ENCODE data around the gene MOGAT3.

MOGAT3 gene

DNA sequence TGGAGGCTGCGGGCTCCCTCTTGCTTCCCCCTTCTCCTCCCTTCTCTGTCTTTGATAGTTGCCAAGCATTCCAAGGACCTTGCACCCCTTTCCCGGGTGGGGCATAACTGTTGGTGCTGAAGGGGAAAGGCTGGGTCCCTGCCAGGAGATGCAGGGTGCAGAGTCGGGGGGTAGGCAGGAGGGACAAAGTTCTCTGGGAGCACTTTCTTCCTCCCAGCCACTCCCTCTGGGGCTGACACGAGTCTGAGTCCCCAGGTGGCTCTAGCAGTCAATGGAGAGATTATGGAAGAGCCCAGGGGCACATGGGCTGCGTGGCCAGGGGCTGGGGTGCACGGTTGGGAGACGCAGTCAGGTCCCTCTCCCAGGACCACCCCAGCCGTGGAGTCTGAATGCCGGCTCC lies 34.7 kb upstream of the MOGAT3 start:
- Histone ChIP-seq H3K4me2 (ENCODE audit: insufficient read depth, low read length, poor library complexity, severe bottlenecking) (no peak overlapping the region), H3K4me3 (ENCODE audit: low read length in 2 of 2) (no peak overlapping the region), H2BK12ac (ENCODE audit: low read length) (no peak overlapping the region), H3K27ac (replicated peaks; ENCODE audit: low read length) (no peak overlapping the region), H2AK5ac (ENCODE audit: low read depth, low read length) (no peak overlapping the region), H3K14ac (ENCODE audit: low read length) (no peak overlapping the region), H3K18ac (ENCODE audit: low read length) (no peak overlapping the region), H3K4ac (ENCODE audit: low read length) (no peak overlapping the region), H2BK15ac (ENCODE audit: low read length) (no peak overlapping the region), H3K36me3 (replicated peaks in 1 of 2; ENCODE audit: control insufficient read depth in 2 of 2, insufficient read depth in 2 of 2, low read length in 2 of 2) (peaks cover 15 to 31% of the 10 kb centered on the region in 2 donors), H2BK120ac (ENCODE audit: low read depth, low read length) (no peak overlapping the region), H3K23ac (ENCODE audit: low read depth, low read length, poor library complexity) (no peak overlapping the region), H2BK5ac (ENCODE audit: low read length) (no peak overlapping the region), H3K4me1 (ENCODE audit: control insufficient read depth in 2 of 2, insufficient read depth in 1 of 2, low read depth in 1 of 2, low read length in 2 of 2) (peaks cover 2 to 3% of the 10 kb centered on the region in 2 donors), H3K9ac (ENCODE audit: low read depth, low read length, poor library complexity) (no peak overlapping the region), H3K9me3 (replicated peaks in 1 of 2; ENCODE audit: control insufficient read depth in 2 of 2, insufficient read depth in 1 of 2, low read depth in 1 of 2, low read length in 2 of 2) (no peaks in the 10 kb centered on the region), H3K27me3 (ENCODE audit: control insufficient read depth in 3 of 3, insufficient read depth in 3 of 3, low read depth in 1 of 3, low read length in 3 of 3) (peaks cover 0 to 3% (median 0%) of the 10 kb centered on the region in 3 experiments), H4K8ac (ENCODE audit: low read depth, low read length) (no peak overlapping the region), H2AFZ (ENCODE audit: low read length) (no peak overlapping the region), H3K79me1 (ENCODE audit: low read depth, low read length) (peaks cover 4% of the 10 kb centered on the region), H4K91ac (ENCODE audit: low read depth, low read length, poor library complexity) (no peak overlapping the region)
- no peak for DNase-seq (ENCODE audit: low spot score)
- WGBS, 2 donors (ENCODE audit: extremely low coverage in 2 of 2, insufficient read length in 2 of 2, insufficient replicate concordance in 1 of 2) = no CpG with 5 or more reads among the region's 9 CpGs

DNA sequence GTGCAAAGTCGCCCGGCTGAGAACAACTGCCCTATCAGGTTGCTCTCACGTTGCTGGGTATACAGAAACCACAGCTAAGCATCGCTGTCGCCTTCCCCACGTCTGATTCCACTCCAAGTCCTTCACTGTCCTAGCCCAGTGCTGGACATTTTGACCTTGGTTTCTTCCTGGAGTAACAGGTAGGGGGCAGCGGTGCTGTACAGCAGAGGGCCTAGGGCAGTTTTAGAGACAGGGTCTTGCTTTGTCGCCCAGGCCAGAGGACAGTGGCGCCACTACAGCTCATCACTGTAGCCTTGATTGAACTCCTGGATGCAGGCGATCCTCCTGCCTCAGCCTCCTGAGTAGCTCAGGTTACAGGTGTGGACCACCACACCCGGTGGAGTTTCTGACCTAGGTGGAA lies 34.2 kb upstream of the MOGAT3 start:
- Histone ChIP-seq H3K36me3 (replicated peaks in 1 of 2; ENCODE audit: control insufficient read depth in 2 of 2, insufficient read depth in 2 of 2, low read length in 2 of 2) (peaks cover 14 to 26% of the 10 kb centered on the region in 2 donors), H2BK12ac (ENCODE audit: low read length) (no peak overlapping the region), H3K27ac (replicated peaks; ENCODE audit: low read length) (no peak overlapping the region), H3K4ac (ENCODE audit: low read length) (no peak overlapping the region), H3K9ac (ENCODE audit: low read depth, low read length, poor library complexity) (no peak overlapping the region), H2AK5ac (ENCODE audit: low read depth, low read length) (no peak overlapping the region), H4K8ac (ENCODE audit: low read depth, low read length) (no peak overlapping the region), H2BK5ac (ENCODE audit: low read length) (no peak overlapping the region), H2BK15ac (ENCODE audit: low read length) (no peak overlapping the region), H3K14ac (ENCODE audit: low read length) (peak overlapping the region; percentile 17), H3K4me3 (ENCODE audit: low read length in 2 of 2) (no peak overlapping the region), H2AFZ (ENCODE audit: low read length) (no peak overlapping the region), H2BK120ac (ENCODE audit: low read depth, low read length) (no peak overlapping the region), H3K4me1 (ENCODE audit: control insufficient read depth in 2 of 2, insufficient read depth in 1 of 2, low read depth in 1 of 2, low read length in 2 of 2) (peaks cover 2 to 3% of the 10 kb centered on the region in 2 donors), H3K79me1 (ENCODE audit: low read depth, low read length) (peaks cover 4% of the 10 kb centered on the region), H3K9me3 (replicated peaks in 1 of 2; ENCODE audit: control insufficient read depth in 2 of 2, insufficient read depth in 1 of 2, low read depth in 1 of 2, low read length in 2 of 2) (no peaks in the 10 kb centered on the region), H4K91ac (ENCODE audit: low read depth, low read length, poor library complexity) (no peak overlapping the region), H3K18ac (ENCODE audit: low read length) (no peak overlapping the region), H3K4me2 (ENCODE audit: insufficient read depth, low read length, poor library complexity, severe bottlenecking) (no peak overlapping the region), H3K23ac (ENCODE audit: low read depth, low read length, poor library complexity) (no peak overlapping the region), H3K27me3 (ENCODE audit: control insufficient read depth in 3 of 3, insufficient read depth in 3 of 3, low read depth in 1 of 3, low read length in 3 of 3) (peaks cover 0 to 3% (median 0%) of the 10 kb centered on the region in 3 experiments)
- DNase-seq (ENCODE audit: low spot score) = no peak
- no CpG with 5 or more reads among the region's 11 CpGs for WGBS, 2 donors (ENCODE audit: extremely low coverage in 2 of 2, insufficient read length in 2 of 2, insufficient replicate concordance in 1 of 2)

DNA sequence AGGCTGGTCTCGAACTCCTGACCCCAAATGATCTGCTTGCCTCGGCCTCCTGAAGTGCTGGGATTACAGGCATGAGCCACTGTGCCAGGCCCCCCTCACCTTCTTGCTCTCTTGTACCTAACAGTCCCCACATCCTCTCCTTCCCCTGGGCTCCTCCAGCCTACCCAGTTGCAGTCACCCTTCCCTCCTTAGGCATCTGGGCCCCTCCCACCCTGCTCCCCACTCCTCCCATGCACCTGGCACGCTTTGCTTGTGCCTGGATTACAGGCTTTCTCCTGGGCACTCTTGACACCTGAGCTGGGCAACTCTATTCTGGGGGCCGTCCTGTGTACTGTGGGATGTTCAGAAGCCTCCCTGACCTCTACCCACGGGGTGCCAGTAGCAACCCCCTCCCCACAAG lies 33.8 kb upstream of the MOGAT3 start:
- H2BK15ac ChIP-seq (ENCODE audit: low read length) = no peak overlapping the region
- H3K4ac ChIP-seq (ENCODE audit: low read length) = no peak overlapping the region

DNA sequence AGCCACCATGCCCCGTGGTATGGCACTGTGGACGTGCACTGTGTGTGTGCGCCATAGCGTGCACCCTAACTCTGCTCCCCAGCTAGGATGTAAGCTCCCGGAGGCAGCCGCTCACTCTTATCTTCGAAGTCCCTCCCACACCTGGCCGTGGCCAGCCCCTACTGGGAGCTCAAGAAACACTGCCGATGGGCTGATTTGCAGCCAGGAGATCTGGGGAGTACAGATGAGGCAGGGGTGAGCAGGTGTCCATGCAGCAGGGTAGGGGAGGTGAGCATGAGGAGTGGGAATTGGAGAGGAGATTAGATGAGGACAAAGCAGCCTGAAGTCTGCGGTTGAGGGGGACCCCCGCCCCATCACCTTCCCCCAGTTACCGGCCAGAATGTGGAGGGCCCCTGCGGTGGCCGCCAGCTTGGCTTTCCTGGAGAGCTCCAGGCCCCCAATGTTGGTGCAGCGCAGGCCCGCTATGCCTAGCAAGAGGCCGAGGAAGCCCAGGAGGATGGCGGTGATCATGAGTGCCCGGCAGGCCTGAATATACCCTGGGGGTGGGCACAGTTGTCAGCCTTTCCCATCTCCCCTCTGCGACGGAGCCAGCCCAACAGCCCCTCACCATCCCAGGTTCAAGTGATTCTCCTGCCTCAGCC lies 33.2 kb upstream of the MOGAT3 start:
- no peak overlapping the region for H2BK120ac ChIP-seq (ENCODE audit: low read depth, low read length)
- H3K4ac ChIP-seq (ENCODE audit: low read length) = no peak overlapping the region
- no peak overlapping the region for H2AFZ ChIP-seq (ENCODE audit: low read length)
- no peak overlapping the region for H2AK5ac ChIP-seq (ENCODE audit: low read depth, low read length)
- H3K4me3 ChIP-seq (ENCODE audit: low read length in 2 of 2) = no peak overlapping the region
- no peak overlapping the region for H3K4me2 ChIP-seq (ENCODE audit: insufficient read depth, low read length, poor library complexity, severe bottlenecking)
- H3K27ac ChIP-seq (replicated peaks; ENCODE audit: low read length) = no peak overlapping the region
- H3K23ac ChIP-seq (ENCODE audit: low read depth, low read length, poor library complexity) = no peak overlapping the region
- no peak overlapping the region for H3K18ac ChIP-seq (ENCODE audit: low read length)
- no peak overlapping the region for H3K14ac ChIP-seq (ENCODE audit: low read length)
- no peaks in the 10 kb centered on the region for H3K9me3 ChIP-seq (replicated peaks in 1 of 2; ENCODE audit: control insufficient read depth in 2 of 2, insufficient read depth in 1 of 2, low read depth in 1 of 2, low read length in 2 of 2)
- peaks cover 3% of the 10 kb centered on the region for H3K79me1 ChIP-seq (ENCODE audit: low read depth, low read length)
- H2BK12ac ChIP-seq (ENCODE audit: low read length) = no peak overlapping the region
- no peak overlapping the region for H2BK15ac ChIP-seq (ENCODE audit: low read length)
- peaks cover 0 to 2% of the 10 kb centered on the region in 2 donors for H3K4me1 ChIP-seq (ENCODE audit: control insufficient read depth in 2 of 2, insufficient read depth in 1 of 2, low read depth in 1 of 2, low read length in 2 of 2)
- H3K36me3 ChIP-seq (replicated peaks in 1 of 2; ENCODE audit: control insufficient read depth in 2 of 2, insufficient read depth in 2 of 2, low read length in 2 of 2) = peaks cover 8 to 20% of the 10 kb centered on the region in 2 donors
- peaks cover 0 to 3% (median 0%) of the 10 kb centered on the region in 3 experiments for H3K27me3 ChIP-seq (ENCODE audit: control insufficient read depth in 3 of 3, insufficient read depth in 3 of 3, low read depth in 1 of 3, low read length in 3 of 3)
- peak overlapping the region; percentile 21 for H3K9ac ChIP-seq (ENCODE audit: low read depth, low read length, poor library complexity)
- H4K91ac ChIP-seq (ENCODE audit: low read depth, low read length, poor library complexity) = no peak overlapping the region
- no peak overlapping the region for H2BK5ac ChIP-seq (ENCODE audit: low read length)
- WGBS, 2 donors (ENCODE audit: extremely low coverage in 2 of 2, insufficient read length in 2 of 2, insufficient replicate concordance in 1 of 2) = no CpG with 5 or more reads among the region's 21 CpGs
- DNase-seq (ENCODE audit: low spot score) = no peak
- H4K8ac ChIP-seq (ENCODE audit: low read depth, low read length) = no peak overlapping the region

More for the DNA sequence above, 33.8 kb upstream of the MOGAT3 start:
- H4K8ac ChIP-seq (ENCODE audit: low read depth, low read length) = no peak overlapping the region
- H2BK120ac ChIP-seq (ENCODE audit: low read depth, low read length) = no peak overlapping the region
- no CpG with 5 or more reads among the region's 5 CpGs for WGBS, 2 donors (ENCODE audit: extremely low coverage in 2 of 2, insufficient read length in 2 of 2, insufficient replicate concordance in 1 of 2)
- no peak for DNase-seq (ENCODE audit: low spot score)
- no peak overlapping the region for H3K27ac ChIP-seq (replicated peaks; ENCODE audit: low read length)
- peaks cover 4% of the 10 kb centered on the region for H3K79me1 ChIP-seq (ENCODE audit: low read depth, low read length)
- no peak overlapping the region for H3K4me2 ChIP-seq (ENCODE audit: insufficient read depth, low read length, poor library complexity, severe bottlenecking)
- H3K9ac ChIP-seq (ENCODE audit: low read depth, low read length, poor library complexity) = no peak overlapping the region
- no peak overlapping the region for H3K18ac ChIP-seq (ENCODE audit: low read length)
- no peaks in the 10 kb centered on the region for H3K9me3 ChIP-seq (replicated peaks in 1 of 2; ENCODE audit: control insufficient read depth in 2 of 2, insufficient read depth in 1 of 2, low read depth in 1 of 2, low read length in 2 of 2)
- H3K27me3 ChIP-seq (ENCODE audit: control insufficient read depth in 3 of 3, insufficient read depth in 3 of 3, low read depth in 1 of 3, low read length in 3 of 3) = peaks cover 0 to 3% (median 0%) of the 10 kb centered on the region in 3 experiments
- H2AFZ ChIP-seq (ENCODE audit: low read length) = no peak overlapping the region
- no peak overlapping the region for H2BK5ac ChIP-seq (ENCODE audit: low read length)
- H2BK12ac ChIP-seq (ENCODE audit: low read length) = no peak overlapping the region
- no peak overlapping the region for H3K4me3 ChIP-seq (ENCODE audit: low read length in 2 of 2)
- no peak overlapping the region for H2AK5ac ChIP-seq (ENCODE audit: low read depth, low read length)
- H3K4me1 ChIP-seq (ENCODE audit: control insufficient read depth in 2 of 2, insufficient read depth in 1 of 2, low read depth in 1 of 2, low read length in 2 of 2) = peaks cover 2 to 3% of the 10 kb centered on the region in 2 donors
- no peak overlapping the region for H4K91ac ChIP-seq (ENCODE audit: low read depth, low read length, poor library complexity)
- H3K23ac ChIP-seq (ENCODE audit: low read depth, low read length, poor library complexity) = no peak overlapping the region
- peak overlapping the region; percentile 17 for H3K14ac ChIP-seq (ENCODE audit: low read length)
- H3K36me3 ChIP-seq (replicated peaks in 1 of 2; ENCODE audit: control insufficient read depth in 2 of 2, insufficient read depth in 2 of 2, low read length in 2 of 2) = peaks cover 13 to 22% of the 10 kb centered on the region in 2 donors

Measured in neuronal stem cell (in vitro differentiated cells).